Omental fat pad (tissue), 4 donors: ENCODE measurements around the gene SEMA3B. TPM values are rescaled to one million over a fixed set of nuclear protein-coding genes. Genes with fewer than 3 reads are reported as not detected.

Experiments used
- ATAC-seq: fragments of 150-250 bp; one replicate; pipeline ENCODE4 v1.9.1; 2016; ENCODE audit warnings: mild to moderate bottlenecking, moderate library complexity; ENCODE audit not compliant: low FRiP score
- DNase-seq: peaks from one replicate; pipeline ENCODE4 v3.0.0-alpha.2; 2019; ENCODE audit warnings: low spot score
- total RNA-seq, 4 donors: library from RNA; depleted of rRNA; stranded (reverse); fragments of >200 nt; gene quantifications; one replicate each; pipeline ENCODE4 v1.1.0, GENCODE V29; 2016
- TF ChIP-seq, protein P1 (sequence below), 3 donors: fragments of 450-650 bp; IDR thresholded peaks; one replicate each; pipeline ENCODE4 v1.5.1; 2016 to 2017; ENCODE audit warnings: antibody characterized with exemption in 3 of 3, mild to moderate bottlenecking in 3 of 3, moderate library complexity in 2 of 3

The SEMA3B gene
- total RNA-seq, 4 donors from 2014 or later: 14.2 to 94.1 (median 45.4) TPM

DNA sequence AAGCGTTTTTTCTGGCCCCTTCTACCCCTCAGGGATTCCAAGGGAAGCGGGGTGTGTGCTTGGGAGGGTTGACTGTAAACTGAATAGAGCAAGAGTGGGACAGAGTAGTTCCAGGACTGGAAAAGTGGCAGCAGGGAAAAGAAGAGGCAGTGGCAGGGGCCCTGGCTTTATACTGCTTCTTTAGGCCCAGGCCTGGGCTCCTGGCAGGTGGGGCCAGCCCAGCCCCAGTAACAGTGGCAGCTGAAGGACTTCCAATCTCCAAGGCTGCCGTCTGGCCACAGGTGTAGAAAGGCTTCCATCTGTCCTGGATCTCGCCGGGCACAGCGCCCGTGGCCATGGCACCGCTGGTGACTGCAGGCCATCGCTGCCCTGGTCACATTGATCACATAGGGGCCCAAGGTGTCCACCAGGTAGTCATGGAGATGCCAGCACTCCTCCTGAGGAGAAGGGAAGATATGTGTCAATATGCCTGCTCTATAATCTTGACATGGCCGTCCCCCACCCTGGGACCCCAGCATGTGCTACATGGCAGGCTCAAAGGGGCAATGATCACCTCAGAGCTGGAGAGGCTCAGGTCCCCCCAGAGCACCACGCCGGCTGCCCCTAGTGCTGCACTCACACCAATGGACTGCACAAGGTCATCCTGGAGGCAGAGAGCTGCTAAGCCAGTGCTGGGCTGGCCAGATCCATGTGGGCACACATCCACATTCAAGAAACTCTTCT lies 24.3 kb downstream of the SEMA3B start:
- DNase-seq (no peak), ATAC-seq (no peak)
- TF ChIP-seq, protein P1, sequence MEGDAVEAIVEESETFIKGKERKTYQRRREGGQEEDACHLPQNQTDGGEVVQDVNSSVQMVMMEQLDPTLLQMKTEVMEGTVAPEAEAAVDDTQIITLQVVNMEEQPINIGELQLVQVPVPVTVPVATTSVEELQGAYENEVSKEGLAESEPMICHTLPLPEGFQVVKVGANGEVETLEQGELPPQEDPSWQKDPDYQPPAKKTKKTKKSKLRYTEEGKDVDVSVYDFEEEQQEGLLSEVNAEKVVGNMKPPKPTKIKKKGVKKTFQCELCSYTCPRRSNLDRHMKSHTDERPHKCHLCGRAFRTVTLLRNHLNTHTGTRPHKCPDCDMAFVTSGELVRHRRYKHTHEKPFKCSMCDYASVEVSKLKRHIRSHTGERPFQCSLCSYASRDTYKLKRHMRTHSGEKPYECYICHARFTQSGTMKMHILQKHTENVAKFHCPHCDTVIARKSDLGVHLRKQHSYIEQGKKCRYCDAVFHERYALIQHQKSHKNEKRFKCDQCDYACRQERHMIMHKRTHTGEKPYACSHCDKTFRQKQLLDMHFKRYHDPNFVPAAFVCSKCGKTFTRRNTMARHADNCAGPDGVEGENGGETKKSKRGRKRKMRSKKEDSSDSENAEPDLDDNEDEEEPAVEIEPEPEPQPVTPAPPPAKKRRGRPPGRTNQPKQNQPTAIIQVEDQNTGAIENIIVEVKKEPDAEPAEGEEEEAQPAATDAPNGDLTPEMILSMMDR (IDR thresholded peaks at IDR 0.05): no peak

DNA sequence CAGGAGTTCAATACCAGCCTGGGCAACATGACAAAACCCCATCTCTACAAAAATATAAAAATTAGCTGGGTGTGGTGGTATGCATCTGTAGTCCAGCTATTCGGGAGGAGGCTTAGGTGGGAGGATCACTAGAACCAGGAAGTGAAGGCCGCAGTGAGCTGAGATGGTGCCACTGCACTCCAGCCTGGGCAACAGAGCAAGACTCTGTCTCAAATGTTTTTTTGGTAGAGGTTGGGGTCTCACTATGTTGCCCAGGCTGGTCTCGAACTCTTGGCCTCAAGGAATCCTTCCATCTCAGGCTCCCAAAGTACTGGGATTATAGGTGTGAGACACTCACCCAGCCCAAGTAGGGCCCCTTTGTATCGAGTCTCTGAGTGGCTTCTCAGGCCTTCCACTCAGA lies 25.1 kb downstream of the SEMA3B start:
- ATAC-seq: no peak
- TF ChIP-seq, protein P1 (IDR thresholded peaks at IDR 0.05): no peak

DNA sequence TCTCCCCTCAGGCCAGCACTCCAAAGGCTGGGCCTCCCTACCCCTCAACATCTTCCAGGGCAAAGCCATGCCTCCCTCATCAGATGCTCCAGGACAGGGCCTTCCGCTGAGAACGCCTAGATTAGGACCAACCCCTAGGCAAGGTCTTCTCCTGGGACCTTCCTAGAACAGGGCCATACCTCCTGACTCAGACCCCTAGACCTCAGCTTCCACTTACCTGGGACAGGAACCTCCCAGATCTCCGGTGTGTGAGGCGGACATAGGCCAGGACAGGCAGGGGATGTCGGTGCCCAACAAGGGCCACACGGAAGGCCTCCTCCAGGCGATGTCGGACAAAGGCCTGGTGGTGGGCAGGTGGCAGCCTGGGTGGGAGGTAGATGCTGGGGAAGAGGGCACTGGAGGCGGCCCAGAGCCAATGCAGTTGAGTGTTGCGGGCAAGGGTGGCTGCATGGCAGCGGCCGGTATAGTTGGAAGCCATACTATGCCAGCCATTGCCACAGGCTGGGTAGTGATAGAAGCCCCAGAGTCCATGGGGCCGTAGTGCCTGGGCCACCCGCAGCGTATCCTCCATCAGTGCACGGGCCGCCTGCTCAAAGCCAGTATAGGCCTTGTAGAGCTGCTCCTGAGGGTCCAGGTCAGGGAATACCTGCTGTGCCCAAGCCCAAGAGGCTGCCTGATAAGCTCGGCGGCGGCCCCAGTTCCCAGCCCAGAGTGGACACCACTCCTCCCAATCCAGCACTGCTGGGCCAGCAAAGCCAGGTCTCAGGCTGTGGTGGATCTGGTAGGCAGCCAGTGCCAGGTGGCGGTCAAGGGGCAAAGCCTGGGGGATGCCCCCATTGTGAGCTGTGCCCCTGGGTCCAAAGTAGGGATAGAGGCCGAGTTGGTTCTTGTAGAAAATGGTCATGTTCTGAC lies 25.8 kb downstream of the SEMA3B start:
- DNase-seq: no peak
- no peak for ATAC-seq
- TF ChIP-seq, protein P1 (IDR thresholded peaks at IDR 0.05): no peak

More for the DNA sequence above, 25.1 kb downstream of the SEMA3B start:
- DNase-seq: no peak

DNA sequence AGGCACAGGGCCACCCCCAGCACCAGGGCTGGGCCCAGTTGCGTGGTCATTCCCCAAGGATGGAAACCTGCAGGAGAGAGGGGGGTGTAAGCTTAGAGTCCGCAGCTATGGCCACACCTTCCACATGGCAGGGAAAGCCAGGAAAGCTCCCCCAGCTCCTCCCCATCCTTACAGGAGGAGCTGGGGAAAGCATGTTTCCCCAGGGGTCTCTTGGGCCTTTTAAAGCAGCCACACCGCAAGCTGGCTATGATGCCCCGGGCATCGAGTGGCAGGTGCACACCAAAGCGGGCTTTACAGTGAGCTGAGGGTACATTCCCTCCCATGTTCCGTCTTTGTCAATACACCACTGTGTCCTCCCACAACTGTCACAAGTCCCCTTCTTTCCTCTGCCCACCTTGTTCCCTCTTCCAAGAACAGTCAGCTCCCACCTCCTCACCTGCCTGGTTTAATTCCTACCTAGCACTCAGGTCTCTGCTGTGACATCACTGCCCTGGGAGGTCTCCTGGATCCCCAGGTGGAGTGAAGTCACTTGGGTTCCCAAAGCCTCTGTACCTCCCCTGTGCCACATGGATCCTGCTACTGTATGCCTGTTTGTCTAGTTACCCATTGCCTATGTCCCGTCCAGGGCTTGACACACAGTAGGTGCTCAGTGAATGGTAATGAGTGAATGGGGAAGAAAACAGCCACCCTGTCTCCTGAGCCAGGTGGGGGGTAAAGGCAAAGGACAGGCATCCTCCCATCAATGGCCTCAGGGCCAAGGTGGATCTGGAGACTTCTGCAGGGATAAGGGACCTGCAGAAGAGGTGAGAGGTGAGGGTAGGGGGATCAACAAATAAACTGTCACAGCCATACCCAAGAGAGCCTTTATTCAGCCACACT lies 26.8 kb downstream of the SEMA3B start:
- no peak for ATAC-seq
- TF ChIP-seq, protein P1 (IDR thresholded peaks at IDR 0.05): no peak
- no peak for DNase-seq

DNA sequence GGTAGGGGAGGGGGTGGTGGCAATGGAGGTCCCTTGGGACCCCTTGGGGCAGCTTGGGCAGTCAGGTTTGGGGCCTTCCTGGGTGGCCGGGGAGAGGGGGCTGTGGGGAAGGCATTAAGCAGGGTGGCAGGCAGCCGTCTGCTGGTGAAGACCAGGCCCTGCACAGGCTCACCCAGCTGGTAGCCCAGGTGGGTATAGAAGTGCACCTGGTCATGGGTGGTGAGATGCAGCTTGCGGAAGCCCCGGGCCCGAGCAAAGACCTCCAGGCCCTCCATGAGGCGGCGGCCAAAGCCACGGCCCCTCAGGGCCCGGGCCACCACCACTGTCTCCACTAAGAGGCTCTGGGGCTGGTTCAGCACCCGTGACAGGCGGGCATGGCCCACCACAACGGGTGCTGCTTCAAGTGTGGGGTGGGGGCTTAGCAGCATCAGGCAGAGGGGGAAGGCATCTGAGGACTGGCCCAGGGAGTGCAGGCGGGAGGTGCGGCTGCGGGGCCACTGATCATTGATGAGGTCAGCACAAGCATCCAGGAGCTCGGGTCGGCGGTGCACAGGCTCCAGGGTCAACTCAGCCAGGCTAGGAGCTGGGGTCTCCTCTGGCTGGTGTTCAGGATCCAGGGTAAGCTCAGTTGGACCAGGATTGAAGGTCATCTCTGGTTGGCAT lies 27.9 kb downstream of the SEMA3B start:
- TF ChIP-seq, protein P1 (IDR thresholded peaks at IDR 0.05): no peak
- DNase-seq (no peak), ATAC-seq (no peak)

DNA sequence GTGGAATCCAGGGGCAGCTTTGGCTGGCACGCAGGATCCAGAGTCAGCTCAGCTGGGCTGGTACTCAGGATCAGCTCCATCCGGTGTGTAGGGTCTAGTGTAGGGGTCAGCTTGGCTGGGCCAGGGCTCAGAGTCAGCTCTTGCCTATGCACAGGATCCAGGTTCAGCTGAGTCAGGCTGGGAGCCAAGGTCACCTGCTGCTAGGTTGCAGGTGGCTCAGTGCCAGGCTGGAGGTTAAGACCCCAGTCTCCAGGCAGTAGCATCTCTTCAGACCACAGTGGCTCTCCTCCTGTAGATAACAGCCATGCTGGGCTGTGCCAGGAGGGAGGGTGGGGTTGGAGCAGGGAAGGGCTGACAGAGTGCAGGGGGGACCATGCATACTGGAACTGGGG lies 28.4 kb downstream of the SEMA3B start:
- no peak for ATAC-seq
- DNase-seq: no peak
- TF ChIP-seq, protein P1 (IDR thresholded peaks at IDR 0.05): no peak
